ENCODE results near the gene CDCA4.

The CDCA4 gene

DNA sequence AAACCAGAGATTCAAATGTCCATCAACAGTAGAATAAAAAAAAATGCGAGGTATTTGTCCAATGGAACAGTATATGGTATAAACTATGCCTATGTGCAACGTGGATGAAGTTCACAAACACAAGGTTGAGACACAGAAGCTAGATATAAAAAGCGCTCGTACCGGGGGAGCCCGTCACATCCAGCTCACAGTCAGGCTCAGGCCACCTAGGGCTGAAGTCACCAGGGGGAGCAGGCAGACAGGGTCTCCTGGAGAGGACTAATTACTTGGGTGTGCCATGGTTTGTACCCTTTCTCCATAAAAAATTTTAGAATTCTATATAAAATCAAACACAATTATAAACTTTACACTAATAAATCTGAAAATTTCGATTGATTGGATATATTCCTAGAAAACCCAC lies 56.3 kb downstream of the CDCA4 start:
- H3K79me2 ChIP-seq (ENCODE audit: insufficient read depth, low read length) = no peaks in the 10 kb centered on the region
- no peaks in the 10 kb centered on the region for H3K9me2 ChIP-seq (replicated peaks; ENCODE audit: insufficient read depth, low read length)
- H3K27me3 ChIP-seq (ENCODE audit: low read length) = no peaks in the 10 kb centered on the region
- H2AFZ ChIP-seq (ENCODE audit: low read depth, low read length, severe bottlenecking) = no peak overlapping the region
- no peaks in the 10 kb centered on the region for H3K36me3 ChIP-seq (ENCODE audit: low read length)
- no peak overlapping the region for H3K9ac ChIP-seq (ENCODE audit: low read length)
- H3K4me2 ChIP-seq (ENCODE audit: low read depth, low read length, poor library complexity, severe bottlenecking) = no peak overlapping the region
- no peaks in the 10 kb centered on the region for H3K9me3 ChIP-seq (ENCODE audit: insufficient read depth, low read length)
- H4K20me1 ChIP-seq (ENCODE audit: low read depth, low read length) = no peaks in the 10 kb centered on the region
- H3K27ac ChIP-seq (ENCODE audit: low read depth, low read length) = no peak overlapping the region
- no peak overlapping the region for H3K4me3 ChIP-seq (ENCODE audit: insufficient read depth, low read length, poor library complexity, severe bottlenecking)
- TF ChIP-seq, protein P1, sequence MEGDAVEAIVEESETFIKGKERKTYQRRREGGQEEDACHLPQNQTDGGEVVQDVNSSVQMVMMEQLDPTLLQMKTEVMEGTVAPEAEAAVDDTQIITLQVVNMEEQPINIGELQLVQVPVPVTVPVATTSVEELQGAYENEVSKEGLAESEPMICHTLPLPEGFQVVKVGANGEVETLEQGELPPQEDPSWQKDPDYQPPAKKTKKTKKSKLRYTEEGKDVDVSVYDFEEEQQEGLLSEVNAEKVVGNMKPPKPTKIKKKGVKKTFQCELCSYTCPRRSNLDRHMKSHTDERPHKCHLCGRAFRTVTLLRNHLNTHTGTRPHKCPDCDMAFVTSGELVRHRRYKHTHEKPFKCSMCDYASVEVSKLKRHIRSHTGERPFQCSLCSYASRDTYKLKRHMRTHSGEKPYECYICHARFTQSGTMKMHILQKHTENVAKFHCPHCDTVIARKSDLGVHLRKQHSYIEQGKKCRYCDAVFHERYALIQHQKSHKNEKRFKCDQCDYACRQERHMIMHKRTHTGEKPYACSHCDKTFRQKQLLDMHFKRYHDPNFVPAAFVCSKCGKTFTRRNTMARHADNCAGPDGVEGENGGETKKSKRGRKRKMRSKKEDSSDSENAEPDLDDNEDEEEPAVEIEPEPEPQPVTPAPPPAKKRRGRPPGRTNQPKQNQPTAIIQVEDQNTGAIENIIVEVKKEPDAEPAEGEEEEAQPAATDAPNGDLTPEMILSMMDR (IDR thresholded peaks at IDR 0.05; ENCODE audit: insufficient read depth, low read length, poor library complexity, severe bottlenecking) = no peak
- no peak for TF ChIP-seq EZH2phosphoT487 (conservative IDR thresholded peaks at IDR 0.05; ENCODE audit: low read length)
- no peaks in the 10 kb centered on the region for H3F3A ChIP-seq (ENCODE audit: insufficient read depth)
